Middle frontal gyrus (tissue), 1 donor: ENCODE measurements around the gene NSUN5.
"Not testable (repeated sequence)": the region's sequence is repeated elsewhere in the genome, so short reads cannot be mapped to it uniquely, and the experiment has no call there.

Source experiments
- DNase-seq: peaks from one replicate; pipeline ENCODE4 v3.0.0-alpha.2; 2015; ENCODE audit warnings: low spot score; ENCODE audit errors: extremely low spot score

Gene NSUN5

GRCh38 chr7:73327449-73327848, 18.8 kb upstream of the NSUN5 start:
- DNase-seq = not testable (repeated sequence)

- not testable (repeated sequence) for DNase-seq
These were observed 16.8 kb upstream of the NSUN5 start for GRCh38 chr7:73325424-73325823.

DNA sequence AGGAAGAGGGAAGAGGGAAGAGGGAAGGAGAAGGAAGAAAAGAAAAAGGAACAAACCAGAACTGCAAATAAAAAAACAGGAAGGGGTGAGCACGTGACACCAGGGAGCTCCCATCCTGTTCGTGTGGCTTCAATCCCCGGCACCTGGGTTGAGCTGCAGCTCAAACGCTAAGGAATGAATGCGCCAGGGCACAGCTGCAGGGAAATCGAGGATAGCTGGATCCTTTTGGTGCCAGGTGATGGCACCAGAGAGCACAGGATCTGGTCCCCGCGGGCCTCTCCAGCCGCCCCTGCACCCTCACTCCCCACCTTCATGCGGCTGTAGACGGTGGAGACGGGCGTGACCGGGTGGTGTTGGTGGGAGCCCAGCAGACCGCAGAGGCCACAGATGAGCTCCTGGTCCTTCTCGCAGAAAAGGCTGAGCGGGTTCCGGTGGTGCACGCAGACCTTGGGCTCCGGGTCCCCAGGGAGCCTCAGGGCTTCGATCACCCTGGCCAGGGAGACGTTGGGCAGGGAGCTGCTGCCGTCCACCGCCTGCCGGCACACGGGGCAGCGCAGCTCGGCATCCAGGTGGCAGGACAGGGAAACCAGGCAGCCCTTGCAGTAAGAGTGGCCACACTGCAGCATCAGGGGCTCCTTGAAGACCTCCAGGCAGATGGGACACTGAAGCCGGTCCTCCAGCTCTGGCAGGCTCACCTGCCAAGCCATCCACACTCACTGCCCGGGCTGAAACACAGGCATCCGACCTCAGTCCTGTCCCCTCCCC, 15.6 kb upstream of the NSUN5 start:
- DNase-seq = peak; percentile 21

GRCh38 chr7:73323434-73324080, 14.9 kb upstream of the NSUN5 start:
- DNase-seq = not testable (repeated sequence)

DNA sequence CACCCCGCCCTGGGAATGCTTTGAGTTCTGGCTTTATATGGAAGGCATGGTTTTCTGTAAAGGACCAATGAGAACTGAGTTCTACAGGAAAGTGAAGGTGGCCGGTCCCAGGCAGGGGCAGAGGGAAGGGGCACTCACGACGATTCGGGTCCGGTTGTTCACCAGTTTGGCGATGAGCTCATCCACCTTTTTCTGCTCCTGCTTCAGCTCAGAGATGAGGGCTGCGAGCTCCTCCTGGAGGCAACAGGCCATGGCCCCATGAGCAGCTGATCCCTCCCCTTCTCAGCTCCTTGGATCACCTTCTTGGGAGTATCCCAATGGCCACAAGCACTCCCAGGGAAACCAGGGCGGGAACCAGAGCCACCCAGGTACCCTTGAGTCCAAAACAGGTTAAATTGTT, 11.4 kb upstream of the NSUN5 start:
- not testable (repeated sequence) for DNase-seq

- DNase-seq = not testable (repeated sequence)
These were observed 10.9 kb upstream of the NSUN5 start for GRCh38 chr7:73319541-73319940.

DNA sequence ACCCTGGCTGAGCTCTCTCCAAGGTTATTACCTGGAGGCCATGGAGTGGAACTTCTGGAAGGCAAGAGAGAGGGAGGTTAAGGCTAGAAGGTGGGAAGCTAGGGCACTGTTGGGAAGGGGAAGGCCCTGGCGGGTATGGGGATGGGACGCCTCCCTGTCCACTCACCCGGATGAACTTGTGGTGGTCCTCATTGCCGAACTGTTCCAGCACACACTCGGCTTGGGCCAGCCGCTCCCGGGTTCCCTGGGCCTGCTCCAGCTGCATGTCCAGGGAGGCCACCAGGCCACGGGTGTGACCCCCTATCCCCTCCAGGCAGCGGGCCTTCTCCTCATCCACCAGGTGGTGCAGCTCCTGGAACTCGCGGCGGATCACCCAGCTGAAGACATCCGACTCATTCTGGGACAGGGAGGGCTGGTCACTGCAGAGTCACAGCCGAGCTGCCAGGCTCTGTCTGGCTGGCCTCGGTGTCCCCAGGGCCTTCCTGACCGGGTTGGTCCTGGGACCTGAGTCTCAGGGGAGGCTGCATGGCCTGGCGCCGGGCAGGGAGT, 10.1 kb upstream of the NSUN5 start:
- DNase-seq = not testable (repeated sequence)

DNA sequence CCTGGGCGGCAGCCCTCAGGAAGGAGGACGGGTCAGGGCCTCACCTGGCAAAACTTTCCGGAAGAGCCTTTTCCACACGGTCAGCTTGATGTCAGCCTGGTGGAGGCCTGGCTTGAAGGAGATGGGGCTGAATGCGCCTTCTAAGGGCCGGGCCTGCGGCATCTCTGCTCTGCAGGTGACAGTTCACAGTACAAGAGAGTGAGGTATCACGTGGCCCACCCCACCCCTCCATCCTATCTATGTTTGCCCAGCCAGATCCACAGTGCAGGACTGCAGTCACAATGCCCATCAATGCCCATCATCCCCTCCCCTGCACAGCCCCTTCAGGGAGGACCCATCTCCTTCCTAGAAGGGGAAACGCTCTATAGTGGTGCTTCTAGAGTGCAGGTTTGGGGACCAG, 7.9 kb upstream of the NSUN5 start:
- DNase-seq = no peak

- no peak for DNase-seq
These were observed 5.6 kb upstream of the NSUN5 start for GRCh38 chr7:73314271-73314670.

- DNase-seq = no peak
These were observed 4.9 kb upstream of the NSUN5 start for GRCh38 chr7:73313521-73313906.

DNA sequence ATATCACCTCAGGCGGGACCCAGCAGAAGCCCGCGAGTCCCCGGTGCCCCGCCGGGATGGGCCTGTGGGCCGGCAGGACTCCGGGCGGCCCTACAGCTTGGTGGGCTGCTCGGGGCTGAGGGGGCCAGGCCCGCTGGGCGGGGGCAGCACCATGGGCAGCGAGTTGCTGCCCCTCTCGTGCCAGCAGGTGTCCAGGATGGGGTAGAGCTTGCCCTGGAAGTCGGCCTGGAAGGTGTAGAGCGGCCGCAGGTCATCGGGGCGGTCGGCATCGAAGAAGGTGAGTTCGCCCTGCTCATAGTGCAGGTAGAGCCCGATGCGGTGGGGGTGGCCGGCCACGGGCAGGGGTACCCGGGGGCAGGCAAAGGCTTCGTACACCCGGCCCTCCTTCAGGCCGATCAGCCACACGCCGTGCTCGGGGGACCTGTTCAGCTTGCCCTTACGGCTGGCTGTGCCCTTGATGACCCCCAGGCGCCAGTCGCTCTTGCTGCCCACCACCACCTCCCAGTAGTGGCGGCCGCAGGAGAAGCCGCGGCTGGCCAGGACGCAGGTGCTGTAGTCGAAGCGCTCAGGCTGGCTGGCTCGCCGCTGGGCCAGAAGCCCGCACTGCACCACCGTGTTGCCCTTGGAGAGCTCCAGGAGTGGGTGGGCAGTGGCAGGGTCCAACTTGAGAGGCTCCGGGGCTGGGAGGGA, 4.3 kb upstream of the NSUN5 start:
- no peak for DNase-seq

DNA sequence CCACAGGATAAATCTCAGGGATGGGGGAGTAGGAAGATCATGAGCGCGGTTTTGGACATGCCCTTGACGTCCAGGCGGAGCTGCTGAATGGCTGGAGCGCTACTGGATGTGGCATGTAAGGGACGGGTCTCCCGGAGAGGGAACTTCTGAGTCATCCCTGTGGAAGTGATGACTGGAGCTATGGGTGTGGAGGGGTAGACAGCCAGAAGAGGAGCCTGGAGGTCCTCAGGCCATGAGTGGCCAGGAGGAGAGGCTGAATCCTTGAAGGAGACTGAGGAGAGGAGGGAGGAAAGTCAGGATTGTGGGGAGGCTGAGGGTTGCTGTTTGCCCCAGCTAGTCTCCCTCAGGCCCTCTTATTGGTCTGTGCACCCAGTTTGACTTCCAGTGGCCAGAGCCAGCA, 2.8 kb upstream of the NSUN5 start:
- DNase-seq = not testable (repeated sequence)

DNA sequence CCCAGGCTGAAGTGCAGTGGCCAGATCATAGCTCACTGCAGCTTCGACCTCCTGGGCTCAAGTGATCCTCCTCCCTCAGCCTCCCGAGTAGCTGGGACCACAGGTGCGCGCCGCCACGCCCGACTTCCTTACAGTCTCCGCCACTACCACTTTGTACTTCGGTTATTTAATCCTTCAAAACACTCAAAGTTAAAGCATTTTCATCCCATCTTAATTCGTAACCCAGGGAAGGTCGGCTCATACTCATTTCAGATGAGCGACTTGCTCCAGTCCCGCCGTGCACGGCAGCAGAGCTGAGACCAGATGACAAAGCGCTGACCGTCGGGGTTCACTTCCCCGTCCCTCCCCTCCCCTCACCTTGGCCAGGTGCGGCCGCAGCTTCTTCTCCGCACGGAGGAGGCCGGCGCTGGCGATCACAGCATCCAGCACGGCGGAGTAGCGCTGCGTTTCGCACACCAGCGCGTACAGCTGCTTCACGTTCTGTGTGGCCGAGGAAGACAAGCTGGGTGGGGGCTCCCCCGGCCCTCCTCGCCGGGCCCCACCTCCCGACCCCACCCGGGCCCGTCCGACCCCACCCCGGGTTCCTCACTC, 457 bp downstream of the NSUN5 start:
- no peak for DNase-seq

DNA sequence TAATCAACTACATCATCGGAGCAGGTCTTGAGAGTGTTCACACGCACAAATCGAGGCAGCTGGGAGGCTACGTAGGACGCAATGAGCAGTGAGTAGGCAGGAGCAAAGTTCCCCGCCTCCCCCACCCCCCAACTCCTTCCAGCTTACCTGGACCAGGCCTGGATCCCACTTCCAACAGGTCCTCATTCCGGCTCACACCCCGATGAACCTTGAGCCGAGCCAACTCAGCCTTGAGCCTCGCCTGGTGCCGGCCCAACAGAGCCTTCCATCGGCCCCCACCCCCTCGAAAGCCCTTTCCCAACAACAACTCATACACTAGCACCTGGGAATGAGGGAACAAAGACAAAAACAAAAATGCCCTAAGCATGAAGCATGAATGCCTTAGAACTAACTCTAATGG, 1.2 kb downstream of the NSUN5 start:
- DNase-seq = no peak

DNA sequence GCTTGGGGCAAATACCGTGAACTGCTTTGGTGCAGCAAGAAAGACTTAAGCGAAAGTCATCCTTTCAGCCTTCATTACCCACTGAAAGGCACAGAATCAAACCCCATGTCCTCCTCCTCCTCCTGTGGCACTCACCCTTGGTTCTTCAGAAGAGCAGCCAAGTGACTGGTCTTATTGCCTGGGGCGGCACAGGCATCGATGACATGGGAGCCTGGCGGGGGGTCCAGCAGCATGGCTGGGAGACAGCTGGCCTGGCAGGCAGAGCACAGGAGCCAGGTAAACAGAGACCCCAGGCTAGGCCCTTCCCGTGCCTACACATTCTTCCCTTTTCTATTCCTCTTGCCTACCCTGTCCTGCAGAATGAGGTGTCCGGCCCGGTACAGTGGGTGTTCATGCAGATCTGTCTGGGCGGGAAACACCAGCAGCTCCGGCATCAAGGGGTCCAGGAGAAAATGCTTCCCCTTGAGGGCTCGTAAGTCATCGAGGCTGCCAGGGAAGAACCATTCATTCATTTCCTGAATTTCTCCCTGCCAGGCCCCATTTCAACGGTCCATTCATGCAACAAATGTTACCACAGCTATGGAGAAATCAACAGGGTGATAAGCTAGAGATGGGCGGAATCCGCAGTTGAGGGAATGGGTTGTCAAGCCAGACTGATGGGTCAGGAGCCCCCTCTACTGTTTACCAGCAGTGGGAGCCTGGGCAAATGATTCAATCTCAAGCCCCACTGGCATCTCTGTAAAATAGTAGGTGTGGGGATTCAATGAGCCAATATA, 3.8 kb downstream of the NSUN5 start:
- DNase-seq = not testable (repeated sequence)

- no peak for DNase-seq
These were observed 4.6 kb downstream of the NSUN5 start for GRCh38 chr7:73304071-73304470.

GRCh38 chr7:73303546-73303945, 5.1 kb downstream of the NSUN5 start:
- no peak for DNase-seq

- not testable (repeated sequence) for DNase-seq
These were observed 5.8 kb downstream of the NSUN5 start for GRCh38 chr7:73302846-73303245.

- DNase-seq = not testable (repeated sequence)
These were observed 7.5 kb downstream of the NSUN5 start for GRCh38 chr7:73301108-73301507.

DNA sequence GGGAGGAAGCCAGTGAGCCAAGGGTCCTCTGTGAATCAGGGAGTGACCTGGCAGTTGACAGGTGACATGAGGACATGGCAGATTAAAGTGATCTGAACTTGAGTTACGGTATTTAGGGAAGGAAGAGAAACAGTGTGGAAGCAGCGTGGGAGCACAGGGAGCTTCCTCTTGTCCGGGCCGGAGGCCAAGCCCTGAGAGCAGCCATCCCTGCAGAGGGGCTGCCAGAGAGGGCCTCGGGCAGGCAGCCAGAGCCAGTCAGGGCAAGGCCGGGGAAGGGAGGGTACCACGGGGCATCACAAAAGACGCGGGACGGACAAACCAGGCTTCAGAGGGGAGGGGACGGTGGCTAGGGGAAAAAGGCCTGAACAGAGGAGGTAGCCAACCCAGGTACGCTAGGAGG, 8.8 kb downstream of the NSUN5 start:
- not testable (repeated sequence) for DNase-seq

GRCh38 chr7:73297706-73298105, 10.9 kb downstream of the NSUN5 start:
- DNase-seq = not testable (repeated sequence)
